ENCODE measurements around the gene NR2C2. TPM values are rescaled to one million over a fixed set of nuclear protein-coding genes. Genes with fewer than 3 reads are reported as not detected.

Gene NR2C2
- total and polyA plus RNA-seq, 9 of the 15 experiments (the other 6 are each of a cell fraction or from before 2014, with no cell fraction given): 6.1 to 33.0 (median 14.6) TPM

- TF ChIP-seq KDM4B (IDR thresholded peaks at IDR 0.05; ENCODE audit: borderline replicate concordance in 2 of 2, low read depth in 1 of 2) (peak in 1 of 2 experiments; percentile 87; a peak in 1 of 4 replicates), NRF1 (conservative IDR thresholded peaks at IDR 0.05 in 1 of 2, IDR thresholded peaks at IDR 0.05 in 1 of 2) (peak; percentile 81 to 82), DLX4 (CRISPR knock-in tag; IDR thresholded peaks at IDR 0.05) (no peak), ETV1 (tag; conservative IDR thresholded peaks at IDR 0.05; ENCODE audit: low read depth) (no peak; the same call in 1 of the 2 replicates), EGR1 (conservative IDR thresholded peaks at IDR 0.05) (peak; percentile 60), RNF219 (CRISPR knock-in tag; IDR thresholded peaks at IDR 0.05) (no peak), USF2 (CRISPR knock-in tag; IDR thresholded peaks at IDR 0.05) (no peak), PPARD (CRISPR knock-in tag; IDR thresholded peaks at IDR 0.05) (no peak), SP1 (CRISPR knock-in tag; IDR thresholded peaks at IDR 0.05) (peak; percentile 99), STAT5A (IDR thresholded peaks at IDR 0.05; ENCODE audit: borderline replicate concordance, low read length) (no peak), ELF1 (tag; IDR thresholded peaks at IDR 0.05) (no peak), ZNF398 (CRISPR knock-in tag; IDR thresholded peaks at IDR 0.05) (no peak), ZNF280B (CRISPR knock-in tag; IDR thresholded peaks at IDR 0.05) (no peak), BRCA1 (IDR thresholded peaks at IDR 0.05) (no peak), BRCA1 (CRISPR knock-in tag; IDR thresholded peaks at IDR 0.05) (no peak), TFAM (CRISPR knock-in tag; conservative IDR thresholded peaks at IDR 0.05) (no peak), GATAD2B (IDR thresholded peaks at IDR 0.05; ENCODE audit: borderline replicate concordance) (peak; percentile 73), ZNF764 (CRISPR knock-in tag; IDR thresholded peaks at IDR 0.05; ENCODE audit: low read depth) (no peak), PML (IDR thresholded peaks at IDR 0.05; ENCODE audit: low read length) (0 out of 2 replicates have a peak, but pooled peaks have one; percentile 17), USF1 (CRISPR knock-in tag; IDR thresholded peaks at IDR 0.05) (no peak), GTF2E2 (tag; IDR thresholded peaks at IDR 0.05) (peak; percentile 64; the same call in 1 of the 2 replicates)
These were observed 664 bp downstream of the NR2C2 start (continued) for GRCh38 chr3:14947886-14948608.
